SH-SY5Y (cell line): Measurements from ENCODE around the gene SETDB2.

Experiments used
- GATA2 ChIP-seq: IDR thresholded peaks from 2 replicates; pipeline ENCODE4 v1.6.1; 2011; ENCODE audit warnings: mild to moderate bottlenecking, low read depth, low read length
- GATA3 ChIP-seq: IDR thresholded peaks from 2 replicates; pipeline ENCODE4 v1.6.1; 2011; ENCODE audit warnings: low read depth, mild to moderate bottlenecking, low read length, moderate library complexity

GRCh38 chr13:49472186-49472585 is 28.1 kb downstream of the SETDB2 start:
- no peak for TF ChIP-seq GATA2
- no peak for TF ChIP-seq GATA3
